ENCODE measurements around the gene HK2. TPM values are rescaled to one million over a fixed set of nuclear protein-coding genes. Genes with fewer than 3 reads are reported as not detected.

HK2 gene
- total and polyA plus RNA-seq, 2 donors (not counting 3 experiments of a cell fraction or from before 2014, with no cell fraction given): 3.4 to 13.0 TPM

GRCh38 chr2:74845217-74845751 is 11.4 kb downstream of the HK2 start:
- FAIRE-seq: peak; percentile 97
- Histone ChIP-seq H3K4me3 (replicated peaks in 1 of 3; ENCODE audit: insufficient read depth in 1 of 3, low read depth in 1 of 3, low read length in 3 of 3) (no peak overlapping the region), H3K9me1 (replicated peaks; ENCODE audit: control insufficient read depth, extremely low read depth, insufficient read depth, low read length) (no peaks in the 10 kb centered on the region), H3K79me2 (ENCODE audit: control insufficient read depth, insufficient read depth, low read length) (peaks cover 13% of the 10 kb centered on the region), H2AFZ (ENCODE audit: low read depth, low read length) (peak overlapping the region; percentile 7), H3K4me2 (ENCODE audit: insufficient read depth, low read length) (peak overlapping the region; percentile 47), H3K9ac (replicated peaks; ENCODE audit: extremely low read depth, insufficient read depth, low read length) (no peak overlapping the region), H3K27me3 (ENCODE audit: control insufficient read depth in 2 of 2, insufficient read depth in 2 of 2, low read length in 2 of 2) (no peaks in the 10 kb centered on the region), H3K27ac (ENCODE audit: insufficient read depth, low read depth, low read length) (peak overlapping the region; percentile 63), H4K20me1 (replicated peaks; ENCODE audit: control insufficient read depth, extremely low read depth, insufficient read depth, low read length) (no peaks in the 10 kb centered on the region), H3K36me3 (ENCODE audit: control insufficient read depth in 2 of 2, extremely low read depth in 1 of 2, insufficient read depth in 2 of 2, low read length in 2 of 2) (no peaks in the 10 kb centered on the region), H3K9me3 (replicated peaks; ENCODE audit: control insufficient read depth, insufficient read depth, low read length) (no peaks in the 10 kb centered on the region), H3K4me1 (ENCODE audit: control insufficient read depth, extremely low read depth, insufficient read depth, low read length) (peaks cover 47% of the 10 kb centered on the region)
- CTCF ChIA-PET: interaction anchor here (0.8 to 1.1 kb wide), 6 partner anchors 9 to 131 kb away, joined by 3 to 5 read pairs (median 4); no protein-coding TSS in a partner anchor
- intact Hi-C loops (cut with micrococcal nuclease): loop anchor here (2.0 kb wide), 1 partner anchor 130 kb away; no protein-coding TSS in a partner anchor
- BruUV-seq (replicated peaks): no TSS peak
- dilution Hi-C loops (cut with MboI; ENCODE audit: extremely low pct_ligation_motif_present, low sequenced_read_pairs): no loop called here
- peak; percentile 94 for DNase-seq (ENCODE audit: low read depth, low spot score)
- TF ChIP-seq JUN (IDR thresholded peaks at IDR 0.05; ENCODE audit: borderline replicate concordance, insufficient read depth, insufficient read length, low read depth): peak; percentile 80
- peak; percentile 93 for TF ChIP-seq FOS (IDR thresholded peaks at IDR 0.05; ENCODE audit: borderline replicate concordance, insufficient read depth, low read length)
- peak; percentile 4 for TF ChIP-seq GATA2 (IDR thresholded peaks at IDR 0.05; ENCODE audit: insufficient read depth, insufficient read length, low read depth, low read length)
- peak; percentile 88 for TF ChIP-seq POLR2AphosphoS5 (IDR thresholded peaks at IDR 0.05; ENCODE audit: insufficient read depth, low read depth, low read length)
- TF ChIP-seq CTCF (IDR thresholded peaks at IDR 0.05; ENCODE audit: extremely low read depth in 1 of 2, insufficient read depth in 1 of 2, low read depth in 1 of 2, low read length in 2 of 2): no peak
- TF ChIP-seq MAX (IDR thresholded peaks at IDR 0.05; ENCODE audit: insufficient read depth, insufficient read length): no peak
- no peak for TF ChIP-seq MYC (IDR thresholded peaks at IDR 0.05; ENCODE audit: low read depth, low read length)
- no peak for TF ChIP-seq EZH2 (IDR thresholded peaks at IDR 0.05; ENCODE audit: borderline replicate concordance, low read depth, low read length, severe bottlenecking)
- TF ChIP-seq POLR2A (IDR thresholded peaks at IDR 0.05; ENCODE audit: low read depth, low read length): peak; percentile 73
- POLR2A ChIA-PET: no interaction called here
